ENCODE measurements around the gene CLDN8.

- TF ChIP-seq CTCF (IDR thresholded peaks at IDR 0.05) (no peak), POLR2A (IDR thresholded peaks at IDR 0.05; ENCODE audit: low read depth) (no peak)
Measured at GRCh38 chr21:30207252-30207579, 8.7 kb downstream of the CLDN8 start.

All from esophagus muscularis mucosa (tissue), 3 donors.